ENCODE measurements around the gene CNEP1R1.

Gene CNEP1R1

DNA sequence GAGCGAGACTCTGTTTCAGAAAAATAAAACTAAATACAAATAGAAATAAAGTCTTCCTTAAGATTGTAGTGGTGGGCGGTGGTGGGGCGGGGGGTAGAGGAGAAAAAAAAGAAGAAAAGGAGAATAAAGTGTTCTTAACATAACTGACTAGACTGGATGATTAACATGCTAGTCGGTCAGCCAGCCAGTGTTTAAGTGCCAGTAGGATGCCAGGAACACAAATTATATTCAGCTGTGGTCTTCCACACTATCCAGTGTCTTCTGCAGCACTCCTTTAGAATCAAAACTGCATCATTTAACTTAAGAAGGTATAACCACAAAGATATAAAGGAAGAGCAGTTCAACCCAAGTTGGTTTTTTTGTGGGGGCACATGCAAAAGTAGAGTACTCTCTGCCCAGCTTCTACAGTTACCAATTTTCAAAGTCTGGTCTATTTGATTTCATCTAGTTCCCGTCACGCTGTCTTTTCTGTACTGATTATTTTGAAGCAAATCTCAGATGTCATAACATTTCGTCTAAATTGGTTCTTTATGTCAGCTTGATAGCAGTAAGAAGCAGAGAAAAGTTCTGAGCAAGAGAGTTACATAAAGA is 56.5 kb downstream of the CNEP1R1 start:
- no peak overlapping the region for H3K4me3 Mint-ChIP-seq
- H3K9me3 Mint-ChIP-seq = no peaks in the 10 kb centered on the region
- H3K36me3 Mint-ChIP-seq (ENCODE audit: insufficient read depth) = peaks cover 77% of the 10 kb centered on the region
- DNase-seq (no peak), ATAC-seq (replicated peaks) (no peak)
- H3K4me1 Mint-ChIP-seq (ENCODE audit: low read depth in 2 of 2) = peaks cover 4 to 6% of the 10 kb centered on the region in 2 donors
- H3K27me3 Mint-ChIP-seq = no peaks in the 10 kb centered on the region
- H3K27ac Mint-ChIP-seq = no peak overlapping the region

DNA sequence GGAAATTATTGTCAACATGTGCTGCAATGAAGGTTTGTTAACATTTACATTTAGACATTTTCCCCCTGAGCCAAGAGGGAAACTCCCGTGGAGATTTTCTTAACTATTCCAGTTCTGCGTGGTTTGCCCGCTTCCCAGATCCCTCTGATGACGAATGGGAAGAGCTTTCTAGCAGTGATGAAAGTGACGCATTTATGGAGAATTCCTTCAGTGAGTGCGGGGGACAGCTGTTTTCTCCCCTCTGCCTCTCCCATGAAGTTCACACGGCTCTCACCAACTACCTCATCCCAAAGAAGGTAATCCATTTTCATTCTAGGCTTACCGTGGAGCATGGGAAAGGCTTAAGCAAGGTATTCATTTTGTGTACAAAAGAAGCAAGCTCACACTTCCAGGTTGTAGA is 59.0 kb downstream of the CNEP1R1 start:
- Mint-ChIP-seq H3K9me3 (no peaks in the 10 kb centered on the region), H3K27me3 (no peaks in the 10 kb centered on the region), H3K4me3 (no peak overlapping the region), H3K27ac (no peak overlapping the region), H3K36me3 (ENCODE audit: insufficient read depth) (peaks cover 63% of the 10 kb centered on the region), H3K4me1 (ENCODE audit: low read depth in 2 of 2) (peaks cover 4 to 6% of the 10 kb centered on the region in 2 donors)
- DNase-seq = no peak
- no peak for ATAC-seq (replicated peaks)

DNA sequence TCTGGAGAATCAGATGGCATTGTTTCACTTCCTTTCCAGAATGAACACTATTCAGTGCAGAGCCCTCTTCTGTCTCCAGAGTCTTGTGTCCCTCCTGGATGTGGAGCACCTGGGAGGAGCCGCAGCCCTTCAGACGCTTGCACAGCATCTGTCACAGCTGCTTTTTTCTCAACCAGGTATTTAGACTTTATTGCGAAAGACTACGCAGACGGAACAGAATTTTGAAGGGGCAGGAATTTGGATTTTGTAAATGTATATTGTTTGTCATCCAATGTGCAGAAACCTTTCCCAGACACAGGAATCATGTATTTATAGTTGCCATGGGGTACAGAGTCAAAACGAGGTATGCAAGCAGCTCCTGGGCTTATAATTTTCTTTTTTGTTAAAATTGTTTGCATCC is 61.2 kb downstream of the CNEP1R1 start:
- H3K4me1 Mint-ChIP-seq (ENCODE audit: low read depth in 2 of 2) = no peaks in the 10 kb centered on the region
- DNase-seq (no peak), ATAC-seq (replicated peaks) (no peak)
- H3K27ac Mint-ChIP-seq = no peak overlapping the region
- H3K4me3 Mint-ChIP-seq = no peak overlapping the region
- no peaks in the 10 kb centered on the region for H3K9me3 Mint-ChIP-seq
- H3K36me3 Mint-ChIP-seq (ENCODE audit: insufficient read depth) = peaks cover 47% of the 10 kb centered on the region
- H3K27me3 Mint-ChIP-seq = no peaks in the 10 kb centered on the region
